Trophoblast cell (in vitro differentiated cells and primary cell): ENCODE measurements around the gene NUDCD2.
A peak's percentile ranks its signal among the peaks of the same experiment; 100 is the strongest.

Experiments
- DNase-seq, 2 donors: peaks; one replicate each; pipeline ENCODE4 v3.0.0-alpha.2; 2016
- H2AFZ ChIP-seq: 2 replicates; pipeline ENCODE4 v1.6.1; 2013; ENCODE audit warnings: low read length, moderate library complexity, mild to moderate bottlenecking; ENCODE audit not compliant: insufficient read depth, poor library complexity
- H2AK5ac ChIP-seq: 2 replicates; pipeline ENCODE4 v1.6.1; 2013; ENCODE audit warnings: mild to moderate bottlenecking, low read length
- H2BK120ac ChIP-seq: 2 replicates; pipeline ENCODE4 v1.6.1; 2013; ENCODE audit warnings: low read length, mild to moderate bottlenecking, moderate library complexity; ENCODE audit not compliant: insufficient read depth, poor library complexity
- H2BK12ac ChIP-seq: 2 replicates; pipeline ENCODE4 v1.6.1; 2013; ENCODE audit warnings: mild to moderate bottlenecking, low read length, moderate library complexity
- H2BK5ac ChIP-seq: 2 replicates; pipeline ENCODE4 v1.6.1; 2013; ENCODE audit warnings: low read length, low read depth, moderate library complexity, mild to moderate bottlenecking; ENCODE audit not compliant: poor library complexity
- H3K14ac ChIP-seq: 2 replicates; pipeline ENCODE4 v1.6.1; 2013; ENCODE audit warnings: mild to moderate bottlenecking, low read length
- H3K18ac ChIP-seq: 2 replicates; pipeline ENCODE4 v1.6.1; 2013; ENCODE audit warnings: mild to moderate bottlenecking, low read length
- H3K23ac ChIP-seq: 2 replicates; pipeline ENCODE4 v1.6.1; 2013; ENCODE audit warnings: low read length
- H3K27ac ChIP-seq: 2 replicates; pipeline ENCODE4 v1.5.1; 2013; ENCODE audit warnings: low read depth, mild to moderate bottlenecking, inconsistent platforms, low read length, moderate library complexity
- H3K27me3 ChIP-seq: 2 replicates; pipeline ENCODE4 v1.6.1; 2013; ENCODE audit warnings: inconsistent platforms, mild to moderate bottlenecking, low read length, moderate library complexity; ENCODE audit not compliant: insufficient read depth
- H3K36me3 ChIP-seq, 2 experiments: 1 replicate in 1 of 2; 2 replicates in 1 of 2; pipeline ENCODE4 v1.6.1; 2013; ENCODE audit warnings: low read length in 2 of 2, mild to moderate bottlenecking in 2 of 2, moderate library complexity in 1 of 2; ENCODE audit not compliant: insufficient read depth in 2 of 2, control insufficient read depth in 1 of 2
- H3K4ac ChIP-seq: 2 replicates; pipeline ENCODE4 v1.6.1; 2013; ENCODE audit warnings: low read depth, mild to moderate bottlenecking, low read length, moderate library complexity
- H3K4me1 ChIP-seq, 2 experiments: 1 replicate in 1 of 2; 2 replicates in 1 of 2; pipeline ENCODE4 v1.6.1; 2013; ENCODE audit warnings: low read length in 2 of 2, mild to moderate bottlenecking in 2 of 2, moderate library complexity in 1 of 2; ENCODE audit not compliant: insufficient read depth in 2 of 2, control insufficient read depth in 1 of 2
- H3K4me2 ChIP-seq: 2 replicates; pipeline ENCODE4 v1.6.1; 2013; ENCODE audit warnings: inconsistent platforms, mild to moderate bottlenecking, low read length, moderate library complexity
- H3K4me3 ChIP-seq: 2 replicates; pipeline ENCODE4 v1.5.1; 2013; ENCODE audit warnings: mild to moderate bottlenecking, low read depth, low read length, inconsistent platforms
- H3K79me1 ChIP-seq: one replicate; pipeline ENCODE4 v1.6.1; 2013; ENCODE audit warnings: low read length
- H3K79me2 ChIP-seq: 2 replicates; pipeline ENCODE4 v1.6.1; 2013; ENCODE audit warnings: low read length, mild to moderate bottlenecking; ENCODE audit not compliant: control insufficient read depth, insufficient read depth, poor library complexity
- H3K9ac ChIP-seq: 2 replicates; pipeline ENCODE4 v1.6.1; 2013; ENCODE audit warnings: mild to moderate bottlenecking, low read length
- H3K9me3 ChIP-seq: 2 replicates; pipeline ENCODE4 v1.6.1; 2013; ENCODE audit warnings: low read depth, mild to moderate bottlenecking, control low read depth, inconsistent platforms, low read length; ENCODE audit not compliant: insufficient read depth
- H4K12ac ChIP-seq: 2 replicates; pipeline ENCODE4 v1.6.1; 2013; ENCODE audit warnings: low read depth, mild to moderate bottlenecking, low read length, moderate library complexity
- H4K8ac ChIP-seq: 2 replicates; pipeline ENCODE4 v1.6.1; 2013; ENCODE audit warnings: low read depth, mild to moderate bottlenecking, low read length, moderate library complexity
- H4K91ac ChIP-seq: one replicate; pipeline ENCODE4 v1.6.1; 2013; ENCODE audit warnings: low read depth, mild to moderate bottlenecking, low read length, moderate library complexity
- WGBS: extraction: QIAGEN DNeasy Blood & Tissue Kit; methylation state at CpG from one replicate; pipeline ENCODE4 v1.1.7; 2013; ENCODE audit warnings: missing lambda C conversion rate; ENCODE audit not compliant: insufficient read length, insufficient coverage; ENCODE audit errors: extremely low coverage; 5-methylcytosine and 5-hydroxymethylcytosine counted together

The NUDCD2 gene

GRCh38 chr5:163437011-163437308 lies 22.9 kb downstream of the NUDCD2 start:
- Histone ChIP-seq H4K91ac (no peak overlapping the region), H3K79me2 (peaks cover 11% of the 10 kb centered on the region), H2BK12ac (no peak overlapping the region), H2AFZ (no peak overlapping the region), H2BK5ac (no peak overlapping the region), H3K79me1 (peaks cover 6% of the 10 kb centered on the region), H3K4me3 (no peak overlapping the region), H3K14ac (no peak overlapping the region), H3K36me3 (peaks cover 0 to 2% of the 10 kb centered on the region in 2 experiments), H3K23ac (no peak overlapping the region), H3K4me1 (peaks cover 0 to 4% of the 10 kb centered on the region in 2 experiments), H4K8ac (no peak overlapping the region), H3K27ac (no peak overlapping the region), H3K4ac (no peak overlapping the region), H3K27me3 (no peaks in the 10 kb centered on the region), H2BK120ac (no peak overlapping the region), H3K4me2 (peak overlapping the region; percentile 39), H3K18ac (no peak overlapping the region), H4K12ac (no peak overlapping the region), H2AK5ac (no peak overlapping the region), H3K9me3 (peaks cover 4% of the 10 kb centered on the region), H3K9ac (no peak overlapping the region)
- no CpG with 5 or more reads among the region's 6 CpGs for WGBS
- DNase-seq = no peak

- Histone ChIP-seq H3K27ac (no peak overlapping the region), H3K4ac (no peak overlapping the region)
Measured at GRCh38 chr5:163436515-163436914, 23.4 kb downstream of the NUDCD2 start.

GRCh38 chr5:163434401-163434866 lies 25.5 kb downstream of the NUDCD2 start:
- Histone ChIP-seq H4K91ac (no peak overlapping the region), H3K27ac (no peak overlapping the region), H4K8ac (no peak overlapping the region), H3K4me3 (no peak overlapping the region), H3K4ac (no peak overlapping the region), H3K9ac (no peak overlapping the region), H3K27me3 (no peaks in the 10 kb centered on the region), H3K4me1 (peaks cover 0 to 4% of the 10 kb centered on the region in 2 experiments), H3K14ac (no peak overlapping the region), H3K4me2 (no peak overlapping the region), H3K79me2 (peaks cover 11% of the 10 kb centered on the region), H2BK12ac (no peak overlapping the region), H2BK120ac (no peak overlapping the region), H3K79me1 (peaks cover 6% of the 10 kb centered on the region), H2AK5ac (no peak overlapping the region), H3K36me3 (no peaks in the 10 kb centered on the region), H2AFZ (no peak overlapping the region), H2BK5ac (no peak overlapping the region), H3K23ac (no peak overlapping the region), H3K18ac (no peak overlapping the region), H4K12ac (no peak overlapping the region), H3K9me3 (peaks cover 4% of the 10 kb centered on the region)
- no CpG with 5 or more reads among the region's 3 CpGs for WGBS
- DNase-seq = peak in 1 of 2 donors; percentile 23

More at GRCh38 chr5:163436515-163436914, 23.4 kb downstream of the NUDCD2 start:
- Histone ChIP-seq H2BK12ac (no peak overlapping the region), H3K27me3 (no peaks in the 10 kb centered on the region), H3K4me1 (peaks cover 0 to 4% of the 10 kb centered on the region in 2 experiments), H3K4me2 (peak overlapping the region; percentile 47), H3K79me1 (peaks cover 6% of the 10 kb centered on the region), H4K12ac (no peak overlapping the region), H4K91ac (peak overlapping the region; percentile 6), H3K4me3 (no peak overlapping the region), H3K36me3 (peaks cover 0 to 2% of the 10 kb centered on the region in 2 experiments), H3K18ac (no peak overlapping the region), H2AK5ac (no peak overlapping the region), H3K9me3 (peaks cover 4% of the 10 kb centered on the region), H4K8ac (peak overlapping the region; percentile 54), H3K79me2 (peaks cover 11% of the 10 kb centered on the region), H2AFZ (no peak overlapping the region), H2BK5ac (no peak overlapping the region), H3K14ac (no peak overlapping the region), H2BK120ac (no peak overlapping the region), H3K23ac (no peak overlapping the region), H3K9ac (no peak overlapping the region)
- WGBS = no CpG with 5 or more reads among the region's 4 CpGs
- no peak for DNase-seq

GRCh38 chr5:163433271-163433670 lies 26.6 kb downstream of the NUDCD2 start:
- no peak overlapping the region for H4K8ac ChIP-seq
- H3K23ac ChIP-seq = no peak overlapping the region
- H2BK120ac ChIP-seq = no peak overlapping the region
- H3K9ac ChIP-seq = no peak overlapping the region
- no peak overlapping the region for H2BK5ac ChIP-seq
- H3K18ac ChIP-seq = no peak overlapping the region
- peaks cover 6% of the 10 kb centered on the region for H3K79me1 ChIP-seq
- no peak overlapping the region for H3K4ac ChIP-seq
- H3K4me3 ChIP-seq = no peak overlapping the region
- H3K27me3 ChIP-seq = no peaks in the 10 kb centered on the region
- no peak overlapping the region for H2AFZ ChIP-seq
- no peak overlapping the region for H2AK5ac ChIP-seq
- H3K14ac ChIP-seq = no peak overlapping the region
- no peak overlapping the region for H3K4me2 ChIP-seq
- H3K27ac ChIP-seq = no peak overlapping the region
- no CpG with 5 or more reads among the region's 5 CpGs for WGBS
- H3K4me1 ChIP-seq = no peaks in the 10 kb centered on the region
- peaks cover 4% of the 10 kb centered on the region for H3K9me3 ChIP-seq
- no peak for DNase-seq
- H2BK12ac ChIP-seq = no peak overlapping the region
- H4K12ac ChIP-seq = no peak overlapping the region
- no peaks in the 10 kb centered on the region for H3K36me3 ChIP-seq
- peaks cover 6% of the 10 kb centered on the region for H3K79me2 ChIP-seq
- H4K91ac ChIP-seq = no peak overlapping the region
